Superior temporal gyrus (tissue), 1 donor: ENCODE results near the gene OR1I1.

Source experiments
- DNase-seq: peaks from one replicate; pipeline ENCODE4 v3.0.0-alpha.2; 2016; ENCODE audit errors: extremely low spot score

Gene OR1I1

GRCh38 chr19:15118789-15119494, 36.9 kb downstream of the OR1I1 start:
- DNase-seq = no peak

- no peak for DNase-seq
Measured at GRCh38 chr19:15120135-15121026, 38.4 kb downstream of the OR1I1 start.

GRCh38 chr19:15122331-15123030, 40.5 kb downstream of the OR1I1 start:
- DNase-seq = no peak

GRCh38 chr19:15123031-15123890, 41.2 kb downstream of the OR1I1 start:
- no peak for DNase-seq

- peak; percentile 75 for DNase-seq
Measured at GRCh38 chr19:15123900-15124299, 41.9 kb downstream of the OR1I1 start.

- DNase-seq = peak; percentile 18
Measured at GRCh38 chr19:15124572-15125231, 42.7 kb downstream of the OR1I1 start.

GRCh38 chr19:15125232-15126067, 43.4 kb downstream of the OR1I1 start:
- peak; percentile 98 for DNase-seq

- DNase-seq = peak; percentile 45
Measured at GRCh38 chr19:15126131-15126910, 44.3 kb downstream of the OR1I1 start.

GRCh38 chr19:15128162-15128770, 46.3 kb downstream of the OR1I1 start:
- DNase-seq = no peak

GRCh38 chr19:15129856-15130585, 48.0 kb downstream of the OR1I1 start:
- no peak for DNase-seq

GRCh38 chr19:15136234-15136954, 54.4 kb downstream of the OR1I1 start:
- no peak for DNase-seq

GRCh38 chr19:15137777-15138176, 55.8 kb downstream of the OR1I1 start:
- DNase-seq = no peak

- DNase-seq = no peak
Measured at GRCh38 chr19:15138427-15138826, 56.4 kb downstream of the OR1I1 start.

GRCh38 chr19:15141143-15141542, 59.1 kb downstream of the OR1I1 start:
- DNase-seq = no peak

- DNase-seq = no peak
Measured at GRCh38 chr19:15142313-15142712, 60.3 kb downstream of the OR1I1 start.
